Loucy (cell line): ENCODE results near the gene KLK1.
"Not testable (repeated sequence)": the region's sequence is repeated elsewhere in the genome, so short reads cannot be mapped to it uniquely, and the experiment has no call there.

Experiments
- H2AFZ ChIP-seq: fragments of 200-600 bp; sonication (generic); 2 replicates; pipeline ENCODE4 v1.6.0; 2016; ENCODE audit warnings: antibody characterized with exemption, mild to moderate bottlenecking, low read length, moderate library complexity
- H3F3A ChIP-seq: fragments of 200-600 bp; 2 replicates; pipeline ENCODE4 v1.6.0; 2016; ENCODE audit warnings: antibody characterized with exemption, low read depth, mild to moderate bottlenecking
- H3K27me3 ChIP-seq: fragments of 200-600 bp; sonication (generic); 2 replicates; pipeline ENCODE4 v1.6.1; 2014; ENCODE audit warnings: low read length, mild to moderate bottlenecking; ENCODE audit not compliant: insufficient read depth, poor library complexity, severe bottlenecking
- H3K36me3 ChIP-seq: fragments of 200-600 bp; sonication (generic); 2 replicates; pipeline ENCODE4 v1.6.1; 2016; ENCODE audit warnings: low read length; ENCODE audit not compliant: insufficient read depth
- H3K4me1 ChIP-seq: fragments of 200-600 bp; sonication (generic); 2 replicates; pipeline ENCODE4 v1.5.1; 2014; ENCODE audit warnings: low read length, mild to moderate bottlenecking; ENCODE audit not compliant: insufficient read depth, poor library complexity, severe bottlenecking
- H3K4me2 ChIP-seq: fragments of 200-600 bp; sonication (generic); 2 replicates; pipeline ENCODE4 v1.6.0; 2014; ENCODE audit warnings: antibody characterized with exemption, low read length, low read depth, mild to moderate bottlenecking; ENCODE audit not compliant: poor library complexity, severe bottlenecking
- H3K4me3 ChIP-seq: fragments of 200-600 bp; sonication (generic); 2 replicates; pipeline ENCODE4 v1.5.1; 2014; ENCODE audit warnings: low read length, mild to moderate bottlenecking, mixed read lengths; ENCODE audit not compliant: poor library complexity, severe bottlenecking
- H3K79me2 ChIP-seq: fragments of 200-600 bp; sonication (generic); 2 replicates; pipeline ENCODE4 v1.6.1; 2014; ENCODE audit warnings: low read length; ENCODE audit not compliant: insufficient read depth
- H3K9ac ChIP-seq: fragments of 200-600 bp; sonication (generic); 2 replicates; pipeline ENCODE4 v1.6.0; 2014; ENCODE audit warnings: mild to moderate bottlenecking, low read depth, low read length, moderate library complexity; ENCODE audit not compliant: poor library complexity, severe bottlenecking
- H3K9me2 ChIP-seq: fragments of 200-600 bp; sonication (generic); replicated peaks from 2 replicates; pipeline ENCODE4 v1.6.1; 2016; ENCODE audit warnings: low read depth, low read length, mixed read lengths
- H3K9me3 ChIP-seq: fragments of 200-600 bp; sonication (generic); 2 replicates; pipeline ENCODE4 v1.6.1; 2014; ENCODE audit warnings: mild to moderate bottlenecking, antibody characterized with exemption, low read length, low read depth; ENCODE audit not compliant: insufficient read depth
- H4K20me1 ChIP-seq: fragments of 200-600 bp; sonication (generic); 2 replicates; pipeline ENCODE4 v1.6.0; 2014; ENCODE audit warnings: antibody characterized with exemption, low read length, mild to moderate bottlenecking; ENCODE audit not compliant: insufficient read depth, poor library complexity, severe bottlenecking
- CTCF ChIP-seq: fragments of 200-600 bp; sonication (generic); conservative IDR thresholded peaks from 2 replicates; pipeline ENCODE4 v1.5.1; 2014; ENCODE audit warnings: mild to moderate bottlenecking, antibody characterized with exemption, low read length
- EZH2phosphoT487 ChIP-seq: fragments of 200-600 bp; IDR thresholded peaks from 2 replicates; pipeline ENCODE4 v1.6.1; 2018; ENCODE audit warnings: antibody characterized with exemption, mild to moderate bottlenecking, moderate library complexity, borderline replicate concordance

Gene KLK1

DNA sequence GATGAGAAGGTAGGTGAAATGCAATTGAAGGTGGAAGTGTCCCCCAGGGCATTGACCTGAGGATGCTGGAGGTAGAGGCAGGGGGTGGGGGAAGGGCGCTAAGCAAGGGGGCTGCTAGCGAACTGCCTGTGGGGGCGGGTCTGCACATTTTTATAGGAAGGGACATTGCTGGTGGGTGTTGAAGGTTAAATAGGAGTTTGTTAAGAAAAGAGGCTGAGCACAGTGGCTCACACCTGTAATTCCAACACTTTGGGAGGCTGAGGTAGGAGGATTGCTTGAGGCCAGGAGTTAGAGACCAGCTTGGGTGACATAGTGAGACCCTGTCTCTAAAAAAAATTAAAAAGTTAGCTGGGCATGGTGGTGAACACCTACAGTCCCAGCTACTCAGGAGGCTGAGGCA is 38.9 kb downstream of the KLK1 start:
- Histone ChIP-seq H3K9ac (no peak overlapping the region), H3K4me3 (no peak overlapping the region), H4K20me1 (no peaks in the 10 kb centered on the region), H3F3A (no peaks in the 10 kb centered on the region), H3K4me2 (no peak overlapping the region), H3K27me3 (no peaks in the 10 kb centered on the region), H3K9me2 (no peaks in the 10 kb centered on the region), H3K4me1 (no peaks in the 10 kb centered on the region), H2AFZ (no peak overlapping the region), H3K36me3 (no peaks in the 10 kb centered on the region), H3K9me3 (no peaks in the 10 kb centered on the region), H3K79me2 (no peaks in the 10 kb centered on the region)
- TF ChIP-seq CTCF (no peak), EZH2phosphoT487 (no peak)

GRCh38 chr19:50783848-50784152 is 39.8 kb downstream of the KLK1 start:
- H3K9ac ChIP-seq, H3K4me3 ChIP-seq, H3K4me1 ChIP-seq, H3F3A ChIP-seq, H2AFZ ChIP-seq, H3K4me2 ChIP-seq, H3K36me3 ChIP-seq, H4K20me1 ChIP-seq, H3K79me2 ChIP-seq, H3K9me3 ChIP-seq, H3K9me2 ChIP-seq, H3K27me3 ChIP-seq: not testable (repeated sequence)

GRCh38 chr19:50780753-50781435 is 42.7 kb downstream of the KLK1 start:
- H3K9ac ChIP-seq: no peak overlapping the region
- H3K9me2 ChIP-seq: no peaks in the 10 kb centered on the region
- H3K4me2 ChIP-seq: no peak overlapping the region
- H3K79me2 ChIP-seq: no peaks in the 10 kb centered on the region
- H3K27me3 ChIP-seq: no peaks in the 10 kb centered on the region
- H3K36me3 ChIP-seq: no peaks in the 10 kb centered on the region
- H3K4me1 ChIP-seq: no peaks in the 10 kb centered on the region
- H3K4me3 ChIP-seq: no peak overlapping the region
- H4K20me1 ChIP-seq: no peaks in the 10 kb centered on the region
- H3K9me3 ChIP-seq: no peaks in the 10 kb centered on the region
- no peak overlapping the region for H2AFZ ChIP-seq
- no peak for TF ChIP-seq CTCF
- TF ChIP-seq EZH2phosphoT487: no peak
- H3F3A ChIP-seq: no peaks in the 10 kb centered on the region
